ENCODE measurements around the gene DMAP1. TPM values are rescaled to one million over a fixed set of nuclear protein-coding genes. Genes with fewer than 3 reads are reported as not detected.

DMAP1 gene
- total RNA-seq, 1 donor from 2014 or later = 64.7 TPM

DNA sequence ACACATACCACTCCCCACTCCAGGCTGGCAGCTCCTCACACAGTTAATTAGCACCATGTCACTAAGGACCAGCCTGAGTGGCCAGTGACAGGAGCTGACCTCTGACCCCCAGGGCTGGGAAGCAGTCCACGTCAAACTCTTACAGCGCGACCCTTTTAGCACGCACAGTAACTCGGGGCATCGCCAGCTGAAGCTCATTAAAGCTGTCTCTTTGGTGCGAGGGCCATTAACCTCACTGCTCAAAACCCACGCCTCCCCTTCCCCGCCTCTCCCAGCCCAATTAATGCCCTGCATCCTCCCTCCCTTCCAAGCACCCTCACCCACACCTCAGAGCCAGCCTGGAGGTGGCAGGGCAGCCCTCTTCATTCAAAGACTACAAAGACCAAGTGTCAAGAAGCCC, 31.7 kb downstream of the DMAP1 start:
- no peaks in the 10 kb centered on the region for H3K36me3 ChIP-seq (ENCODE audit: control insufficient read depth, insufficient read depth, low read length)
- TF ChIP-seq, protein P1, sequence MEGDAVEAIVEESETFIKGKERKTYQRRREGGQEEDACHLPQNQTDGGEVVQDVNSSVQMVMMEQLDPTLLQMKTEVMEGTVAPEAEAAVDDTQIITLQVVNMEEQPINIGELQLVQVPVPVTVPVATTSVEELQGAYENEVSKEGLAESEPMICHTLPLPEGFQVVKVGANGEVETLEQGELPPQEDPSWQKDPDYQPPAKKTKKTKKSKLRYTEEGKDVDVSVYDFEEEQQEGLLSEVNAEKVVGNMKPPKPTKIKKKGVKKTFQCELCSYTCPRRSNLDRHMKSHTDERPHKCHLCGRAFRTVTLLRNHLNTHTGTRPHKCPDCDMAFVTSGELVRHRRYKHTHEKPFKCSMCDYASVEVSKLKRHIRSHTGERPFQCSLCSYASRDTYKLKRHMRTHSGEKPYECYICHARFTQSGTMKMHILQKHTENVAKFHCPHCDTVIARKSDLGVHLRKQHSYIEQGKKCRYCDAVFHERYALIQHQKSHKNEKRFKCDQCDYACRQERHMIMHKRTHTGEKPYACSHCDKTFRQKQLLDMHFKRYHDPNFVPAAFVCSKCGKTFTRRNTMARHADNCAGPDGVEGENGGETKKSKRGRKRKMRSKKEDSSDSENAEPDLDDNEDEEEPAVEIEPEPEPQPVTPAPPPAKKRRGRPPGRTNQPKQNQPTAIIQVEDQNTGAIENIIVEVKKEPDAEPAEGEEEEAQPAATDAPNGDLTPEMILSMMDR (IDR thresholded peaks at IDR 0.05; ENCODE audit: insufficient read depth, low read length, poor library complexity, severe bottlenecking) = no peak
- DNase-seq (ENCODE audit: low read depth) = no peak

DNA sequence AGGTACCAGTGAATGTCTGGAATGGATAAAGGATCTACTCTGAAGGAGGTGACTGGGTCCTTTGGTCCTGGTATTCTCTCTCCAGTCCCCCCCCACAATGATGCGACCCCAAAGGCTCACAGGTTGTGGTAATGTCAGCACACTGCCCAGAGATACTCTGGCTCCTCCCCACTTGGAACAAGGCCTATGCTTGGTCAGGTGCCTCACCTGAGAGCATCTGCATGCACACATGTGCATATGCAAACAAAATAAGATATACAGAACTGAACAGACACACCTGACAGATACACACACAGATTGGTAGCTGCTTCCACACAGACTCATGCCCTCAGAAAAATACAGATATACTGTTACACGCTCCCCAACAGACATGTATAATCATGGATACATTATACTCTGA, 33.5 kb downstream of the DMAP1 start:
- no peak overlapping the region for H3K4me3 ChIP-seq (ENCODE audit: low read depth, low read length)
- no peaks in the 10 kb centered on the region for H3K36me3 ChIP-seq (ENCODE audit: control insufficient read depth, insufficient read depth, low read length)
- H3K27me3 ChIP-seq (ENCODE audit: control insufficient read depth, insufficient read depth, low read length) = no peaks in the 10 kb centered on the region
- TF ChIP-seq, protein P1 (IDR thresholded peaks at IDR 0.05; ENCODE audit: insufficient read depth, low read length, poor library complexity, severe bottlenecking) = no peak
- DNase-seq (ENCODE audit: low read depth) = no peak

More for the DNA sequence above, 31.7 kb downstream of the DMAP1 start:
- H3K4me3 ChIP-seq (ENCODE audit: low read depth, low read length) = no peak overlapping the region
- H3K27me3 ChIP-seq (ENCODE audit: control insufficient read depth, insufficient read depth, low read length) = no peaks in the 10 kb centered on the region

DNA sequence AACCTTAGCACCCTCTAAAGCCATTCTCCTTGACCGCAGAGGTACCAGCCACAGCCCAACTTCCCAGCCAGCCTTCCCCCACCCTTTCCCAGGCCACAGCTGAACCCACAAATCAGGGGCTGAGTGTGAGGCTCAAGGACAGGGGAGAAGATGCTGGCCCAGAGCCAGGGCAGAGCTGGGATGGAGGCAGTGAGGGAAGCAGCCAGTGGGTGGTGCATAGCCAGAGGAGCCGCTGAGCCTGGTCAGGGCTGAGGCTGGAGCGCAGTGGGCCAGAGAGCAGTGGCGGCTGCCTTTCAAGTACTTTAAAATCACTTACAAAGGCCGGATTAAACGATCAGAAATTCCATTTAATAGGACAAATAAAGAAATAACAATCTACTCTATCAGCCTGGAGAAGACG, 36.3 kb downstream of the DMAP1 start:
- H3K4me3 ChIP-seq (ENCODE audit: low read depth, low read length) = no peak overlapping the region

DNA sequence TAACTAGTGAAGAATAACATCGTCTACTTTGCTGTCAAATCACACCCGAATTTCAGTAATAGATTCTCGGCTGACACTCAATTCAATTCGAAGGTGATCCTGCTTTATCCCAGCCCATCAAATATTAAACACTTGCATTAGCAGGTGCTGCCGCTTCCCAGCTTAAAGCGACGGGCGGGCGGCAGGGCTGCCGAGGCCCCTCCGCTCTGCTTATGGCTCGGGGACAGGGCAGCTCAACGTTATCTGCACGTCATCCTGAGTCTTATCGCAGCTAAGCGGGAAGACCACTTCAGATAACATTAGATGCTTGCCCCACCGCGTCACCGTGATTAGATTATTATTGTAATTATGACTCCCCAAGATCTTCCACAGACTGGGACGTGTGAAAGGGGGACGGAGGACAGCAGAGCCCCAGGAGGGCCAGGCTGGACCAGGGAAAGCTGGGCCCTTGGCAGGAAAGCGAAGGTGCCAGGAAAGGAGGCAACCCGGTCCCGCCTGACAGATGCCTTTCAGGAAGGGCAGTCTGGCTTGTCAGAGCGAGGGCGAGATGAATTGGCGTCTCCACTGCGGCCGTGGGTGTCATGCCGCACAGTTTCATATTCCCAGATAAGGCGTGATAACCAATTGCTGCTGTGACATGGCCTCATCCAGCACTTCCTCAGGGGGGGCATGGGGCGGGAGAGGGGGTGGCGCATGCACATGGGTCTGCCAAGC, 37.0 kb downstream of the DMAP1 start:
- no peak for DNase-seq (ENCODE audit: low read depth)
- no peak overlapping the region for H3K4me3 ChIP-seq (ENCODE audit: low read depth, low read length)
- no peaks in the 10 kb centered on the region for H3K36me3 ChIP-seq (ENCODE audit: control insufficient read depth, insufficient read depth, low read length)
- no peaks in the 10 kb centered on the region for H3K27me3 ChIP-seq (ENCODE audit: control insufficient read depth, insufficient read depth, low read length)
- TF ChIP-seq, protein P1 (IDR thresholded peaks at IDR 0.05; ENCODE audit: insufficient read depth, low read length, poor library complexity, severe bottlenecking) = no peak

More for the DNA sequence above, 36.3 kb downstream of the DMAP1 start:
- Histone ChIP-seq H3K27me3 (ENCODE audit: control insufficient read depth, insufficient read depth, low read length) (no peaks in the 10 kb centered on the region), H3K36me3 (ENCODE audit: control insufficient read depth, insufficient read depth, low read length) (no peaks in the 10 kb centered on the region)
- no peak for DNase-seq (ENCODE audit: low read depth)
- TF ChIP-seq, protein P1 (IDR thresholded peaks at IDR 0.05; ENCODE audit: insufficient read depth, low read length, poor library complexity, severe bottlenecking) = no peak

DNA sequence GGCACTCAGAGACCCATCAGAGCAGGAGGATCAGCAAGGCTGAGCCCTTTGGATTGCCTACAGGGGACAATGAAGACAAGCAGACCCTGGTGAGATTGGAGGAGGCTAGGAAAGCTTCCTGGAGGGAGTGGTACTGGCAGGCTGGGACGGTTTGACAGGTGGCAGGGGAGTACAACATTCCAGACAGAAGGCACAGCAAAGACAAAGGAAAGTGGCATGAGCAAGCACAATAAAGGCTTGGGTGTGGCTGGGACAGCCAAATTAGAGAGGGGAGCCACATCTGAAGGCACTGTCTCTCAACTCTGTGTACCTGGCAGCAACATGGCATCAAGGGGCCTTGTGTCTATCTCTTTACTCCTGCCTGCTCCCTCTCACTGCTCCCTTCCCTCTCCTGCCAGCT, 38.2 kb downstream of the DMAP1 start:
- Histone ChIP-seq H3K36me3 (ENCODE audit: control insufficient read depth, insufficient read depth, low read length) (no peaks in the 10 kb centered on the region), H3K27me3 (ENCODE audit: control insufficient read depth, insufficient read depth, low read length) (no peaks in the 10 kb centered on the region), H3K4me3 (ENCODE audit: low read depth, low read length) (no peak overlapping the region)
- TF ChIP-seq, protein P1 (IDR thresholded peaks at IDR 0.05; ENCODE audit: insufficient read depth, low read length, poor library complexity, severe bottlenecking) = no peak
- DNase-seq (ENCODE audit: low read depth) = no peak

Measured in kidney epithelial cell (primary cell).